Measurements from ENCODE around the gene ATP8B2.
A peak's percentile ranks its signal among the peaks of the same experiment; 100 is the strongest.

ATP8B2 gene

DNA sequence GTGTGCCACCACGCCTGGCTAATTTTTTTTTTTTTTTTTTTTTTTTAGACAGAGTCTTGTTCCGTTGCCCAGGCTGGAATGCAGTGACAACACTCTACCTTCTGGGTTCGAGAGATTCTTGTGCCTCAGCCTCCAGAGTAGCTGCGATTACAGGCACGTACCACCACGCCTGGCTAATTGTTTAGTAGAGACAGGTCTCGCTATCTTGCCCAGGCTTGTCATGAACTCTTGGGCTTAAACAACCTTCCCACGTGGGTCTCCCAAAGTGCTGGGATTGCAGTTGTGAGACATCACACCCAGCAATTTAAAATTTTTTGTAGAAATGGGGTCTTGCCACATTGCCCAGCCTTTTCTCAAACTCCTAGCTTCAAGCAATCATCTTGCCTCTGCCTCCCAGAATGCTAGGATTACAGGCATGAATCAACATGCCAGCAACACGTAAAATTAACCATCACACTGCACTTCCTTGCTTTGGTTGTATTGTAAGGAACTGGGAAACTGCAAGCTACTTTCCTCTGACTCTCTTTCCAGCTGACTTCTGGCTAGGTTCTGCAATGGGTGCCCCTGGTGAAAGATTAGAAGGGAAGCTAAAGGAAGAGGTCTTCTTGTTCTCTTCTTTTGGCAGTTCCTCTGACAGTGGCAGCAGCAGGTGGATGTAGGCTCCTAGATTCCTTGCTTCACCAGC lies 65.9 kb downstream of the ATP8B2 start:
- DNase-seq (ENCODE audit: low spot score): no peak
- Histone ChIP-seq H3K4me1 (ENCODE audit: insufficient read depth, poor library complexity, severe bottlenecking) (peaks cover 5% of the 10 kb centered on the region), H3K9me3 (ENCODE audit: severe bottlenecking) (peaks cover 3% of the 10 kb centered on the region), H3K27me3 (ENCODE audit: insufficient read depth, poor library complexity, severe bottlenecking) (no peaks in the 10 kb centered on the region), H3K27ac (ENCODE audit: poor library complexity, severe bottlenecking) (peak overlapping the region; percentile 26), H3K4me3 (ENCODE audit: severe bottlenecking) (no peak overlapping the region), H3K36me3 (ENCODE audit: low read depth) (no peaks in the 10 kb centered on the region)
- TF ChIP-seq, protein P1, sequence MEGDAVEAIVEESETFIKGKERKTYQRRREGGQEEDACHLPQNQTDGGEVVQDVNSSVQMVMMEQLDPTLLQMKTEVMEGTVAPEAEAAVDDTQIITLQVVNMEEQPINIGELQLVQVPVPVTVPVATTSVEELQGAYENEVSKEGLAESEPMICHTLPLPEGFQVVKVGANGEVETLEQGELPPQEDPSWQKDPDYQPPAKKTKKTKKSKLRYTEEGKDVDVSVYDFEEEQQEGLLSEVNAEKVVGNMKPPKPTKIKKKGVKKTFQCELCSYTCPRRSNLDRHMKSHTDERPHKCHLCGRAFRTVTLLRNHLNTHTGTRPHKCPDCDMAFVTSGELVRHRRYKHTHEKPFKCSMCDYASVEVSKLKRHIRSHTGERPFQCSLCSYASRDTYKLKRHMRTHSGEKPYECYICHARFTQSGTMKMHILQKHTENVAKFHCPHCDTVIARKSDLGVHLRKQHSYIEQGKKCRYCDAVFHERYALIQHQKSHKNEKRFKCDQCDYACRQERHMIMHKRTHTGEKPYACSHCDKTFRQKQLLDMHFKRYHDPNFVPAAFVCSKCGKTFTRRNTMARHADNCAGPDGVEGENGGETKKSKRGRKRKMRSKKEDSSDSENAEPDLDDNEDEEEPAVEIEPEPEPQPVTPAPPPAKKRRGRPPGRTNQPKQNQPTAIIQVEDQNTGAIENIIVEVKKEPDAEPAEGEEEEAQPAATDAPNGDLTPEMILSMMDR (IDR thresholded peaks at IDR 0.05; ENCODE audit: poor library complexity, severe bottlenecking): no peak
- ATAC-seq (ENCODE audit: low read depth): peak; percentile 17; the same call in 1 of the 3 replicates

DNA sequence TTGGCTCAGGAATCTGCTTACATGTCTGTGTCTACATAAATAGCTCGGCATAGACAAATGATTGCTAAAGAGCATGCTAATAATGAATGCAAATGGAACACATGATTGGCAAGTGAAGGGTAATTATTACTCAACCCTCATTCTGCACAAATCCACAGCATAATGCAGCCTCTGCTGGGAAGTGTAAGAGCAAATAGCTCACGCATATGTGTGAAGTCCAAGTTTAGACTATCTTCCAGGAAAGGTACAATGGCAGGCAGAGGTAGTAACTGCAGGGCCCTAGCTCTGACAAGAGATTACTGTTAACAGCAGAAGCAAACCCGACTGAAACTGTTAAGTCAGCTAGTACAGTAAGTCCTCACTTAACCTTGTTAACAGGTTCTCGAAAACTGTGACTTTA lies 72.8 kb downstream of the ATP8B2 start:
- Histone ChIP-seq H3K4me3 (ENCODE audit: severe bottlenecking) (no peak overlapping the region), H3K27ac (ENCODE audit: poor library complexity, severe bottlenecking) (no peak overlapping the region), H3K36me3 (ENCODE audit: low read depth) (no peaks in the 10 kb centered on the region), H3K27me3 (ENCODE audit: insufficient read depth, poor library complexity, severe bottlenecking) (no peaks in the 10 kb centered on the region), H3K4me1 (ENCODE audit: insufficient read depth, poor library complexity, severe bottlenecking) (no peaks in the 10 kb centered on the region), H3K9me3 (ENCODE audit: severe bottlenecking) (peaks cover 3% of the 10 kb centered on the region)
- ATAC-seq (ENCODE audit: low read depth) (no peak), DNase-seq (ENCODE audit: low spot score) (no peak)
- TF ChIP-seq, protein P1 (IDR thresholded peaks at IDR 0.05; ENCODE audit: poor library complexity, severe bottlenecking): no peak

DNA sequence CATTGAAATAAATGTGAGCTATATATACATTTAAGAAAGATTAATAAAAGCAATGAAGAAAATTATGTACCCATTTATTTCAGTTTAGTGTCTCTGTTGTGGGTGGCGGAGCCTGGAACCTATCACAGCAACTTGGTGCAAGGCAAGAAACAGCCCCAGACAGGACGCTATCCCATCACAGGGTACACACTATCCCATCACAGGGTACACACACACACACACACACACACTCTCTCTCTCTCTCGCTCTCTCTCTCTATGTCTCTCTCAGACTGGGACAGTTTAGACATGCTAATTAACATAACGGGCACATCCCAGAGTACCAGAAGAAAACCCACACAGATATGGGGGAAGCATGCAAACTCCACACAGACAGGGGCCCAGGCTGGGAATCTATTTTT lies 73.4 kb downstream of the ATP8B2 start:
- Histone ChIP-seq H3K27ac (ENCODE audit: poor library complexity, severe bottlenecking) (no peak overlapping the region), H3K9me3 (ENCODE audit: severe bottlenecking) (peaks cover 3% of the 10 kb centered on the region), H3K36me3 (ENCODE audit: low read depth) (no peaks in the 10 kb centered on the region), H3K4me1 (ENCODE audit: insufficient read depth, poor library complexity, severe bottlenecking) (no peaks in the 10 kb centered on the region), H3K27me3 (ENCODE audit: insufficient read depth, poor library complexity, severe bottlenecking) (no peaks in the 10 kb centered on the region), H3K4me3 (ENCODE audit: severe bottlenecking) (no peak overlapping the region)
- TF ChIP-seq, protein P1 (IDR thresholded peaks at IDR 0.05; ENCODE audit: poor library complexity, severe bottlenecking): no peak
- DNase-seq (ENCODE audit: low spot score): no peak
- no peak for ATAC-seq (ENCODE audit: low read depth)

DNA sequence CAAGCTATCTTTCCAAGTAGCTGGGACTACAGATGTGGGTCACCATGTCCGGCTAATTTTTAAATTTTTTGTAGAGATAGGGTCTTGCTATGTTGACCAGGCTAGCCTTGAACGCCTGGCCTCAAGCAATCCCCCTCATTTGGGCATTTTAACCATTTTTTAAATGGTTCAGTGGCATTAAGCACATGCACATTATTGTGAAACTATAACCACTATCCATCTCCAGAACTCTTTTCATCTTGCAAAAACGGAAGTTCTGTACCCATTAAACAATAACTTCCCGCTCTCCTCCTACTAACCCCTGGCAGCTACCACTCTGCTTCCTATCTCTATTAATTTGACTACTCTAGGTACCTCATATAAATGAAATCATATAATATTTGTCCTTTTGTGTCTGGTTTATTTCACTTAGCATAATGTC lies 75.1 kb downstream of the ATP8B2 start:
- Histone ChIP-seq H3K4me3 (ENCODE audit: severe bottlenecking) (no peak overlapping the region), H3K9me3 (ENCODE audit: severe bottlenecking) (no peaks in the 10 kb centered on the region), H3K27ac (ENCODE audit: poor library complexity, severe bottlenecking) (no peak overlapping the region), H3K36me3 (ENCODE audit: low read depth) (no peaks in the 10 kb centered on the region), H3K4me1 (ENCODE audit: insufficient read depth, poor library complexity, severe bottlenecking) (no peaks in the 10 kb centered on the region), H3K27me3 (ENCODE audit: insufficient read depth, poor library complexity, severe bottlenecking) (no peaks in the 10 kb centered on the region)
- no peak for ATAC-seq (ENCODE audit: low read depth)
- no peak for DNase-seq (ENCODE audit: low spot score)
- TF ChIP-seq, protein P1 (IDR thresholded peaks at IDR 0.05; ENCODE audit: poor library complexity, severe bottlenecking): no peak
